Measurements from ENCODE around the gene SLC35F3.

DNA sequence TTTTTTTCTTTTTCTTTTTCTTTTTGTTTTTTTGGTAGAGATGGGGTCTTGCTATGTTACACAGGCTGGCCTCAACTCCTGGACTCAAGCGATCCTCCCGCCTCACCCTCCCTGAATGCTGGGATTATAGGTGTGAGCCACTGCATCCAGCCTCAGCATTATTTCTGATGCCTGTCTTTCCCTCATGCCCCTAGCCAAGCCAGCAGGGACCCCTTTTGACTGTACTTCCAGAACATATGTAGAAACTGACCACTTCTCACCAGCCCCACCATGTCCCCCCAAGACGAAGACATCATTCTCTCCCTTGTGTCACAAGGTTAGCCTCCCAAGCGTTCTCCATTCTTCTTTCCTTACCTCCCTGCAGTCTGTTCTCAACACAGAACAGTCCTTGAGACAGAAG lies 360.8 kb downstream of the SLC35F3 start:
- TF ChIP-seq POLR2AphosphoS5 (IDR thresholded peaks at IDR 0.05; ENCODE audit: low read depth, low read length): no peak
- no peak for TF ChIP-seq POLR2A (IDR thresholded peaks at IDR 0.05; ENCODE audit: low read depth, low read length)
- TF ChIP-seq TAF1 (IDR thresholded peaks at IDR 0.05; ENCODE audit: low read depth, low read length): no peak

Measured in GM12891 (cell line).